B cell (primary cell): Measurements from ENCODE around the gene DNAJC9.

Source experiments
- EZH2 ChIP-seq: IDR thresholded peaks from 2 replicates; pipeline ENCODE4 v1.6.1; 2012; ENCODE audit warnings: borderline replicate concordance, low read depth, mild to moderate bottlenecking, moderate library complexity, low read length; ENCODE audit not compliant: insufficient read depth, poor library complexity, severe bottlenecking
- TF ChIP-seq, protein P1 (sequence below): fragments of 200-600 bp; IDR thresholded peaks from one replicate; pipeline ENCODE4 v1.8.0; 2022; ENCODE audit warnings: antibody characterized with exemption, mild to moderate bottlenecking

DNA sequence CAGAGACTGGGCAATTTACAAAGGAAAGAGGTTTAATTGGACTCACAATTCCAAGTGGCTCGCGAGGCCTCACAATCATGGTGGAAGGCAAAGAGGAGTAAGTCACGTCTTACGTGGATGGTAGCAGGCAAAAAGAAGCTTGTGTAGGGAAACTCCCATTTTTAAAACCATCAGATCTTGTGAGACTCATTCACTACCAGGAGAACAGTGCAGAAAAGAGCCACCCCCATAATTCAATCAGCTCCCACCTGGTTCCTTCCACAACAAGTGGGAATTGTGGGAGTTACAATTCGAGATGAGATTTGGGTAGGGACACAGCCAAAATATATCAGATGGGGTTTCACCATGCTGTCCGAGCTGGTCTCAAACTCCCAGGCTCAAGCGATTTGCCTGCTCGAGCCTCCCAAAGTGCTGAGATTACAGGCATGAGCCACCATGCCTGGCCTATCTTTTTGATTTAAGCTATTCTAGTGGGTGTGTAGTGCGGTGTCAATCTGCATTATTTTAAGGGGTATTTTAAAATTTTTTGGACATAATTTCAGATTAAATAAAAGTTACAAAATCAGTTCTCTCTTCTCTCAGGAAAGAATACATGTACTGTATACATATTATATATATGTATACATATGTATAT is 14.4 kb upstream of the DNAJC9 start:
- TF ChIP-seq, protein P1, sequence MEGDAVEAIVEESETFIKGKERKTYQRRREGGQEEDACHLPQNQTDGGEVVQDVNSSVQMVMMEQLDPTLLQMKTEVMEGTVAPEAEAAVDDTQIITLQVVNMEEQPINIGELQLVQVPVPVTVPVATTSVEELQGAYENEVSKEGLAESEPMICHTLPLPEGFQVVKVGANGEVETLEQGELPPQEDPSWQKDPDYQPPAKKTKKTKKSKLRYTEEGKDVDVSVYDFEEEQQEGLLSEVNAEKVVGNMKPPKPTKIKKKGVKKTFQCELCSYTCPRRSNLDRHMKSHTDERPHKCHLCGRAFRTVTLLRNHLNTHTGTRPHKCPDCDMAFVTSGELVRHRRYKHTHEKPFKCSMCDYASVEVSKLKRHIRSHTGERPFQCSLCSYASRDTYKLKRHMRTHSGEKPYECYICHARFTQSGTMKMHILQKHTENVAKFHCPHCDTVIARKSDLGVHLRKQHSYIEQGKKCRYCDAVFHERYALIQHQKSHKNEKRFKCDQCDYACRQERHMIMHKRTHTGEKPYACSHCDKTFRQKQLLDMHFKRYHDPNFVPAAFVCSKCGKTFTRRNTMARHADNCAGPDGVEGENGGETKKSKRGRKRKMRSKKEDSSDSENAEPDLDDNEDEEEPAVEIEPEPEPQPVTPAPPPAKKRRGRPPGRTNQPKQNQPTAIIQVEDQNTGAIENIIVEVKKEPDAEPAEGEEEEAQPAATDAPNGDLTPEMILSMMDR: no peak
- TF ChIP-seq EZH2: no peak
